Subcutaneous abdominal adipose tissue (tissue), 5 donors: ENCODE data around the gene ADSL.
A peak's percentile ranks its signal among the peaks of the same experiment; 100 is the strongest.

Experiments used
- H3K27ac ChIP-seq: one replicate; pipeline ENCODE4 v1.7.0; 2013; ENCODE audit warnings: low read depth, mild to moderate bottlenecking, inconsistent platforms, low read length, moderate library complexity
- H3K27me3 ChIP-seq, 5 donors: one replicate each; pipeline ENCODE4 v1.7.0; 2013; ENCODE audit warnings: low read length in 5 of 5, inconsistent platforms in 1 of 5; ENCODE audit not compliant: control insufficient read depth in 5 of 5, insufficient read depth in 4 of 5
- H3K36me3 ChIP-seq, 5 donors: one replicate each; pipeline ENCODE4 v1.7.0; 2013; ENCODE audit warnings: low read length in 5 of 5; ENCODE audit not compliant: control insufficient read depth in 5 of 5, insufficient read depth in 5 of 5
- H3K4me1 ChIP-seq, 5 donors: one replicate each; pipeline ENCODE4 v1.7.0; 2013; ENCODE audit warnings: low read length in 5 of 5, mild to moderate bottlenecking in 3 of 5, moderate library complexity in 1 of 5; ENCODE audit not compliant: control insufficient read depth in 5 of 5, insufficient read depth in 5 of 5
- H3K4me3 ChIP-seq, 5 donors: one replicate each; pipeline ENCODE4 v1.7.0; 2013; ENCODE audit warnings: low read length in 5 of 5, low read depth in 1 of 5
- H3K9ac ChIP-seq, 5 donors: one replicate each; pipeline ENCODE4 v1.7.0; 2013; ENCODE audit warnings: low read length in 5 of 5, mild to moderate bottlenecking in 4 of 5, moderate library complexity in 3 of 5
- H3K9me3 ChIP-seq, 5 donors: one replicate each; pipeline ENCODE4 v1.7.0; 2013; ENCODE audit warnings: low read length in 5 of 5; ENCODE audit not compliant: control insufficient read depth in 5 of 5
- donor health status: healthy.
- donor health status: healthy.
- donor health status: healthy.
- donor health status: healthy.
- donor health status: healthy.

Gene ADSL

DNA sequence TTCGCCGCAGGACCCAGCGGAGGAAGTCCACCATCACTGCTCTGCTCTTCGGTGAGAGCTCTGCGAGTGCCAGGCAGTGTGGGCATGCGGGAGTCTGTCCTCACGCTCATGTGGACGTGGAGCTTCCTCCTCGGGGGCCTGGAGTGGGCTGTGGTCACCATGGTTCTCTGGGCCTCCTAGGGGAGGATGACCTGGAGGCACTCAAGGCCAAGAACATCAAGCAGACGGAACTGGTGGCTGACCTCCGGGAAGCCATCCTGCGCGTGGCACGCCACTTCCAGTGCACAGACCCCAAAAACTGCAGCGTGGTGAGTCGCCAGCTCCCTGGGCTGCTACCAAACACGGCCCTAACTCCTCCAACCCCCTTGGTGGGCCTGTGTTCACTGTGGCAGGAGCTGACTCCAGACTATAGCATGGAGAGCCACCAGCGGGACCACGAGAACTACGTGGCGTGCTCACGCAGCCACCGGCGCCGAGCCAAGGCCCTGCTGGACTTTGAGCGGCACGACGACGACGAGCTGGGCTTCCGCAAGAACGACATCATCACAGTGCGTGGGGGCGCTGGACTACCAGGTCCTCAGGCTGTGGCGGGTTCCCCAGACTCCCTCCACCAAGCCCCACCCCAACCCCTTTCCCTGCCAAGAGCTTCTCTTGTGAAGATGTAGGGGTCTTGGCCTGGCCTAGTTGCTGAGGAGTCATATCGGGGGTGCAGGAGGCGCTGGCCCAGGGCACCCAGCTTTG lies 60.9 kb downstream of the ADSL start:
- peaks cover 0 to 93% (median 88%) of the 10 kb centered on the region in 5 donors for H3K36me3 ChIP-seq
- no peak overlapping the region for H3K9ac ChIP-seq
- H3K4me3 ChIP-seq, result no peak overlapping the region
- no peaks in the 10 kb centered on the region for H3K27me3 ChIP-seq
- H3K27ac ChIP-seq, result no peak overlapping the region
- no peaks in the 10 kb centered on the region for H3K9me3 ChIP-seq
- H3K4me1 ChIP-seq, result peaks cover 0 to 10% (median 5%) of the 10 kb centered on the region in 5 donors

DNA sequence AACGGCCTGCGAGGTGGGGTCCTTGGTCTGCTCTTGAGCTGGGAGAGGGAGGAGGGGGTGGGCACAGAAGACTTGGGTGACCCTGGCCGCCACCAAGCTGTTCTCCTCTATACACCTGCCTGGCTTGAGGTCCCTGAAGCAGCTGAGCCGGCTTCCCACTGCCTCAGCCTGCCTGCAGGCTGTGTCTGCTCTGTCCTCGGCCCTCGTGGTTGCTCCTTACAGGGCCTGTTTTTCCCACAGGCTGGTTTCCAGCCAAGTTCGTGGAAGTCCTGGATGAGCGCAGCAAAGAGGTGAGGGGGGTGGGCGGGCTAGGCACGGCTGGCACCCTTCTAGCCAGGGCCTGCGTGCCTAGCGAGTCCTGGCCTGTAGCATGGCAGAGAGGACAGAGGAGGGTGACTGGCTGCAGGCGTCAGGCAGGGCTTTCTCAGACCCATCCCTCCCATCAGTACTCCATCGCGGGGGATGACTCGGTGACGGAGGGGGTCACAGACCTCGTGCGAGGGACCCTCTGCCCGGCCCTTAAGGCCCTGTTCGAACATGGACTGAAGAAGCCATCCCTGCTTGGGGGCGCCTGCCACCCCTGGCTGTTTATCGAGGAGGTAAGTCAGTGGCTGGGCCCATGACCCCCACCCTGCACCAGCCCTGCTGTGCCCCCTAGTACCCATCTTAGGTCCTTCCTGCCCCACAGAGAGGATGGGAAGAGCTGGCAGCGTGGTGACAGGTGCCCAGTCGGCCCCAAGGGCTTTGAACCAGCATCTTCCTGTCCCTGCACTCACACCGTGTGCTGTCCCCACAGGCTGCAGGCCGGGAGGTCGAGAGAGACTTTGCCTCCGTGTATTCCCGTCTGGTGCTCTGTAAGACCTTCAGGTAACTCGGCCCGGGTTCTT lies 61.8 kb downstream of the ADSL start:
- peaks cover 0 to 10% (median 5%) of the 10 kb centered on the region in 5 donors for H3K4me1 ChIP-seq
- no peak overlapping the region for H3K9ac ChIP-seq
- no peak overlapping the region for H3K27ac ChIP-seq
- no peaks in the 10 kb centered on the region for H3K27me3 ChIP-seq
- no peak overlapping the region for H3K4me3 ChIP-seq
- H3K36me3 ChIP-seq, result peaks cover 0 to 86% (median 83%) of the 10 kb centered on the region in 5 donors
- no peaks in the 10 kb centered on the region for H3K9me3 ChIP-seq

DNA sequence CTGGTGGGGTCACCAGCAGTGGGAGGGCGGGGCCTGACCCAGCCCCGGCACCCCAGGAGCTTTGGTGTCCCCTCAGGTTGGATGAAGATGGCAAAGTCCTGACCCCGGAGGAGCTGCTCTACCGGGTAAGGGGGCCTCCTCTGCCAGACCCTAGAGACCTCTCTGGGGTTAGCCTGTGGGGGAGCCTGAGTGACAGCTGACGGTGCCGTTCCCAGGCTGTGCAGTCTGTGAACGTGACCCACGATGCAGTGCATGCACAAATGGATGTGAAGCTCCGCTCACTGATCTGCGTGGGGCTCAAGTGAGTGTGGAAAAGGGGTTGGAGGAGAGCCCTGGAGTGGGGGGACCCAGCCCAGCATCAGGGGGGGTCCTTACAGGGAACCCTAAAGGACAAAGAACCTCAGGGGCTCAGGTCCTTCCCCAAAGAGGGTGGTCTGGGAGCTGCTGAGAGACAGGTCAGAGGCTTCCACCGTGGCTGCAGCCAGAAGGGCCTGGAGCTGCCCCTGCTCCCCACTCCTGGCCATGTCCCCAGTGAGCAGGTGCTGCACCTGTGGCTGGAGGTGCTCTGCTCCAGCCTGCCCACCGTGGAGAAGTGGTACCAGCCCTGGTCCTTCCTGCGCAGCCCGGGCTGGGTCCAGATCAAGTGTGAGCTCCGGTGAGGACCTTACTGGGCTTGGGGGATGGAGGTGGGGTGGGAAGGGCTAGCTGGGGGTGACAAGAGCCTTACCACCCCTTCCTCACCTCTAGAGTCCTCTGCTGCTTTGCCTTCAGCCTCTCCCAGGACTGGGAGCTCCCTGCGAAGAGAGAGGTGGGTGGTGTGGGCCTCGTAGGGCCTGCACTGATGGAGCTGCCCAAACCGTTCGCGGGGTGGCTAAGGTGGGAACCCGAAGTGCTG lies 62.7 kb downstream of the ADSL start:
- H3K9ac ChIP-seq, result no peak overlapping the region
- H3K27me3 ChIP-seq, result no peaks in the 10 kb centered on the region
- no peak overlapping the region for H3K27ac ChIP-seq
- peaks cover 0 to 10% (median 5%) of the 10 kb centered on the region in 5 donors for H3K4me1 ChIP-seq
- peaks cover 0 to 79% (median 78%) of the 10 kb centered on the region in 5 donors for H3K36me3 ChIP-seq
- no peaks in the 10 kb centered on the region for H3K9me3 ChIP-seq
- H3K4me3 ChIP-seq, result no peak overlapping the region

DNA sequence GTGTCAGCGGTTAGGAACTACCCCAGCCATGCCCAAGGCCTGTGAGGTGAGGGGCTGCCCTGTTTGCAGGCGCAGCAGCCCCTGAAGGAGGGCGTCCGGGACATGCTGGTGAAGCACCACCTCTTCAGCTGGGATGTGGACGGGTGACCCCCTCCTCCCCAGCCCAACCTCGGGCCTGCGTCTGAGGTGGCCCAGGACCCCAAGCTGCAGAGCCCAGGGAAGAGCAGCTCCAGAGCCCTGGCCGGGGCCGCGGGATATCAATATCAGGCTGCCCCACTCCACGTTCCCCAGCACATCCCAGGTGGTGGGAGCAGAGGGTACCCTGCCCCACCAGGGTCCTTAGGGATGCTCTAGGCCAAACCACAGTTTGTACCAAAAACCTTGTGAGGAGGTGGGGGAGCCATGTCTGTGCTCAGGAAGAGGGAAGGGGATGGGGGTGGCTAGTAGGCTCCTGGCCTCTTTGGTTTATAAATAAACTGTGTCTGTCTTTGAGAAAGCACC lies 63.4 kb downstream of the ADSL start:
- H3K36me3 ChIP-seq, result peaks cover 0 to 72% (median 71%) of the 10 kb centered on the region in 5 donors

DNA sequence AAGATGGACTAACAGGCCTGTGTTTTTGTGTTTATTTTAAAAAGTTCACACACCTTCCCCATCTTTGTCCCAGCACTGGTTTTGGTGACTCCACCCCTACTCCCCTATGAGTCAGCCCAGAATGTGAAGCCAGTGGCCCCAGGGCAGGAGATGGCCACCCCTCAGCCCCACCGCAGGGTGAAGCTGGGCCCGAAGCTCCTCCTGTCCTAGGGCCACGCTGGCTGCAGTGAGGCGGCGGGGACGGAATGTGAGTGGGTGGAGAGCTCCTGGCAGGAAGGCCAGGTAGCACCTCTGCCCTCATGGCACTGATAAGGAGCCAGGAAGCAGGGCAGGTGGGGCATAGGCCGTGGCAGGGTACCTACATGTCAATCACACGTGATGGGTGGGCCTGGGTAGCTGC lies 64.0 kb downstream of the ADSL start:
- no peak overlapping the region for H3K27ac ChIP-seq
- H3K9ac ChIP-seq, result no peak overlapping the region
- peaks cover 0 to 66% (median 65%) of the 10 kb centered on the region in 5 donors for H3K36me3 ChIP-seq

More for the DNA sequence above, 63.4 kb downstream of the ADSL start:
- no peaks in the 10 kb centered on the region for H3K9me3 ChIP-seq
- H3K27ac ChIP-seq, result no peak overlapping the region
- H3K27me3 ChIP-seq, result no peaks in the 10 kb centered on the region
- no peak overlapping the region for H3K9ac ChIP-seq
- no peak overlapping the region for H3K4me3 ChIP-seq
- peaks cover 0 to 11% (median 5%) of the 10 kb centered on the region in 5 donors for H3K4me1 ChIP-seq

DNA sequence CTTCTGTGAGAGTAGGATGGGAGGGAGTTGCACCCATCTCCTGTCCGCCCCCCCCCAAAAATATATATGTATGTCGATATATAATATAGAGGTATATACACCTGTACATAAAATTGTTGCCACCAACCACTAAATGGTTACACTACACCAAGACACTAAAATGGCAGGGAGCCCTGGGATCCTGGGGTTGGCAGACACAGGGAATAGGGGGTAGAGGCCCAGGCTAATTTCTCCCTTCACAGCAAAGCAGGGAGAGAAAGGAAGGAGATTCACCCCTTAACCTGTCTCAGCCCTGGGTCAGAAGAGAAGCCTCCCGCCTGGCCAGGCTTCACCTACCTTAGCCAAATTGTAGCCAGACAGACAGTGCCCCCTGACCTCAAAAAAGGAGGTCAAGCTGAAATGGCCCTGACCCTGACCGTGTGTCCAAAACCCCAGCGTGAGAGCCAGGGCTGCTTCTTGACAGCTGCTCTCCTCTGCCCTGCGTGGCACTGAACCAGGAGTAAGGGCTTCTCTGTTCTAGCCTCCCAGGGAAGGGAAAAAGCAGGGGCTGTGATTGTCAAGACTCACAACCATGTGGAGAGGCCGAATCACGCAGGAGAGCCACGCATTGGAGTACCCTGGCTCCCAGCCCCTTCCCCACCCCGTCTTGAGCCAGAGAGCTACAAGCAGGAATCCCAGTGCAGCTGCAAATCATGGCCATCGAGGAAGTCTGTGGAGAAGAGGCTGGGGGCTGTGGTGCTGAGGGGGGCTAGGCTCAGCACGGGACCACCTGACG lies 64.6 kb downstream of the ADSL start:
- Histone ChIP-seq H3K4me3 (no peak overlapping the region), H3K9ac (peak overlapping the region in 1 of 5 donors; percentile 52), H3K27ac (no peak overlapping the region), H3K9me3 (no peaks in the 10 kb centered on the region), H3K4me1 (peaks cover 0 to 16% (median 11%) of the 10 kb centered on the region in 5 donors), H3K36me3 (peaks cover 0 to 61% (median 59%) of the 10 kb centered on the region in 5 donors), H3K27me3 (no peaks in the 10 kb centered on the region)

More for the DNA sequence above, 64.0 kb downstream of the ADSL start:
- Histone ChIP-seq H3K4me1 (peaks cover 0 to 12% (median 9%) of the 10 kb centered on the region in 5 donors), H3K9me3 (no peaks in the 10 kb centered on the region), H3K4me3 (no peak overlapping the region), H3K27me3 (no peaks in the 10 kb centered on the region)

DNA sequence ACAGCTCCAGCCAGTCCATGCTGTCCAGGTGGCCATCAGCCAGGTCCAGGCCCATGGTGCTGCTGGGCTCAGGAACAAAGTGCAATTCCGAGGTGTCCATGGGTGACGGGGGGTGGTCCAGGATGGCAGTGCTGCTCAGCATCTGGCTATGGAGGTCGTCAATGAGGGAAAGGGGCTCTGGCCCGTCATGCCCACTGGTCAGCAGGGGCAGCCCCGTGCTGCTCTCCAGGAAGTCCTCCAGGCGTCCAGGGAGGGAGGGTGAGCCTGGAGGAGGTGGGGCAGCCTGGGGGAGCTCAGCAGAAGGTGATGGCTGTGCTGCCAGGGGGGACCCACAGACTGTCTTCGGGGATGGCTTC lies 65.2 kb downstream of the ADSL start:
- H3K36me3 ChIP-seq, result peaks cover 0 to 60% (median 57%) of the 10 kb centered on the region in 5 donors
- no peaks in the 10 kb centered on the region for H3K27me3 ChIP-seq
- no peak overlapping the region for H3K27ac ChIP-seq
- H3K4me3 ChIP-seq, result no peak overlapping the region
- no peaks in the 10 kb centered on the region for H3K9me3 ChIP-seq
- H3K4me1 ChIP-seq, result peaks cover 0 to 16% (median 11%) of the 10 kb centered on the region in 5 donors
- H3K9ac ChIP-seq, result no peak overlapping the region

DNA sequence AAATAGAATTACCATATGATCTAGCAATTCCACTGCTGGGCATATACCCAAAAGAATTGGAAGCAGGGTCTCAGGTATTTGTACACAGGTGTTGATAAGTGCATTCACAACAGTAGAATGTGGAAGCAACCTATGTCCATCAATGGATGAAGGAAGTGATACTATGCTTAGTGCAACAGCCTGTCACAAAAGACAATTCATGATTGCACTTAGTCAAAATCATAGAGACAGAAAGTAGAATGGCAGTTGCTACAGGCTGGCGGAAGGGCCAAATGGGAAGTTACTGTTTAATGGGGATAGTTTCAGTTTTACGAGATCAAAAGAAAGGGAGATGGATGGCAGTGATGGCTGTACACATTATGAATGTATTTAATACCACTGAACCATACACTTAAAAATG lies 66.1 kb downstream of the ADSL start:
- peaks cover 0 to 60% (median 54%) of the 10 kb centered on the region in 5 donors for H3K36me3 ChIP-seq
- peaks cover 0 to 16% (median 11%) of the 10 kb centered on the region in 5 donors for H3K4me1 ChIP-seq

DNA sequence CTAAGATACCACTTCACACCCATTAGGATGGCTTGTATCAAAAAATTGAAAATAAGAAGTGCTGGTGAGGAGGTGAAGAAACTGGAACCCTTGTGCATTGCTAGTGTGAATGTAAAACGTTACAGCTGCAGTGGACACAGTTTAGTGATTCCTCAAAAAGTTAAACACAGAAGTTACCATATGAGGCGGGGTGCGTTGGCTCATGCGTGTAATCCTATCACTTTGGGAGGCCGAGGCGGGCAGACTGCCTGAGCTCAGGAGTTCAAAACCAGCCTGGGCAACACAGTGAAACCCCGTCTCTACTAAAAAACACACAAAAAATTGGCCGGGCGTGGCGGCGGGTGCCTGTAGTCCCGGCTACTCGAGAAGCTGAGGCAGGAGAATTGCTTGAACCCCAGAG lies 67.6 kb downstream of the ADSL start:
- H3K9ac ChIP-seq, result no peak overlapping the region
- H3K27ac ChIP-seq, result no peak overlapping the region
- H3K4me3 ChIP-seq, result no peak overlapping the region
- no peaks in the 10 kb centered on the region for H3K27me3 ChIP-seq
- H3K9me3 ChIP-seq, result no peaks in the 10 kb centered on the region
- peaks cover 0 to 16% (median 11%) of the 10 kb centered on the region in 5 donors for H3K4me1 ChIP-seq
- H3K36me3 ChIP-seq, result peaks cover 0 to 59% (median 51%) of the 10 kb centered on the region in 5 donors

More for the DNA sequence above, 66.1 kb downstream of the ADSL start:
- no peak overlapping the region for H3K27ac ChIP-seq
- H3K27me3 ChIP-seq, result no peaks in the 10 kb centered on the region
- no peaks in the 10 kb centered on the region for H3K9me3 ChIP-seq
- H3K4me3 ChIP-seq, result no peak overlapping the region
- H3K9ac ChIP-seq, result no peak overlapping the region
